HS-27A (cell line): ENCODE results near the gene CTXND1.

Experiments used
- DNase-seq: peaks from one replicate; pipeline ENCODE4 v3.0.0-alpha.2; 2012; ENCODE audit warnings: low read depth, missing footprints

Gene CTXND1

GRCh38 chr15:80210611-80211573, 41.1 kb downstream of the CTXND1 start:
- no peak for DNase-seq

- DNase-seq: no peak
These were observed 43.0 kb downstream of the CTXND1 start for GRCh38 chr15:80208758-80209734.

- DNase-seq: no peak
These were observed 44.1 kb downstream of the CTXND1 start for GRCh38 chr15:80207887-80208286.

- DNase-seq: no peak
These were observed 47.8 kb downstream of the CTXND1 start for GRCh38 chr15:80204231-80204630.

- no peak for DNase-seq
These were observed 48.6 kb downstream of the CTXND1 start for GRCh38 chr15:80203361-80203885.

GRCh38 chr15:80202641-80203360, 49.2 kb downstream of the CTXND1 start:
- no peak for DNase-seq

- DNase-seq: no peak
These were observed 50.0 kb downstream of the CTXND1 start for GRCh38 chr15:80202016-80202315.

- DNase-seq: no peak
These were observed 50.6 kb downstream of the CTXND1 start for GRCh38 chr15:80201256-80202015.

- DNase-seq: no peak
These were observed 52.1 kb downstream of the CTXND1 start for GRCh38 chr15:80199869-80200268.

GRCh38 chr15:80199366-80199765, 52.6 kb downstream of the CTXND1 start:
- no peak for DNase-seq

GRCh38 chr15:80194914-80195313, 57.1 kb downstream of the CTXND1 start:
- no peak for DNase-seq

GRCh38 chr15:80194186-80194585, 57.8 kb downstream of the CTXND1 start:
- DNase-seq: no peak

- no peak for DNase-seq
These were observed 60.0 kb downstream of the CTXND1 start for GRCh38 chr15:80191897-80192595.

GRCh38 chr15:80191198-80191597, 60.8 kb downstream of the CTXND1 start:
- no peak for DNase-seq

GRCh38 chr15:80188251-80188650, 63.8 kb downstream of the CTXND1 start:
- DNase-seq: no peak

- DNase-seq: no peak
These were observed 65.4 kb downstream of the CTXND1 start for GRCh38 chr15:80186597-80186996.

GRCh38 chr15:80186066-80186465, 65.9 kb downstream of the CTXND1 start:
- DNase-seq: no peak

GRCh38 chr15:80185152-80185551, 66.9 kb downstream of the CTXND1 start:
- DNase-seq: no peak

GRCh38 chr15:80184554-80184953, 67.5 kb downstream of the CTXND1 start:
- DNase-seq: no peak

- DNase-seq: no peak
These were observed 68.1 kb downstream of the CTXND1 start for GRCh38 chr15:80183886-80184285.
